Suprapubic skin (tissue), 4 donors: ENCODE data around the gene ULBP2.

ENCODE experiments used
- CTCF ChIP-seq, 2 donors: fragments of 200-600 bp in 1 of 2; fragments of 450-650 bp in 1 of 2; sonication (generic) in 1 of 2; IDR thresholded peaks; one replicate each; pipeline ENCODE4 v1.5.1; 2016 to 2019; ENCODE audit warnings: antibody characterized with exemption in 2 of 2, mild to moderate bottlenecking in 1 of 2, moderate library complexity in 1 of 2
- POLR2A ChIP-seq, 2 donors: fragments of 450-650 bp; IDR thresholded peaks; one replicate each; pipeline ENCODE4 v1.6.1; 2017; ENCODE audit warnings: antibody characterized with exemption in 2 of 2, mild to moderate bottlenecking in 2 of 2, moderate library complexity in 2 of 2
- POLR2AphosphoS5 ChIP-seq, 3 donors: sonication (generic); formaldehyde crosslinking; IDR thresholded peaks; one replicate each; pipeline ENCODE4 v1.6.1; 2017; ENCODE audit warnings: antibody characterized with exemption in 3 of 3

GRCh38 chr6:149906405-149906804 is 35.4 kb upstream of the ULBP2 start:
- no peak for TF ChIP-seq CTCF (IDR thresholded peaks at IDR 0.05)
- no peak for TF ChIP-seq POLR2A (IDR thresholded peaks at IDR 0.05)
- no peak for TF ChIP-seq POLR2AphosphoS5 (IDR thresholded peaks at IDR 0.05)
